Measurements from ENCODE around the gene PHIP. TPM values are rescaled to one million over a fixed set of nuclear protein-coding genes. Genes with fewer than 3 reads are reported as not detected.

PHIP gene
- total and polyA plus RNA-seq, 10 of the 15 experiments (the other 5 are each of a cell fraction or from before 2014, with no cell fraction given) = 8.5 to 34.6 (median 17.9) TPM

GRCh38 chr6:79040083-79040482 is 38.0 kb downstream of the PHIP start (continued):
- no peak for TF ChIP-seq ZBTB11 (CRISPR knock-in tag; IDR thresholded peaks at IDR 0.05)
- TF ChIP-seq SUPT20H (IDR thresholded peaks at IDR 0.05; ENCODE audit: borderline replicate concordance, control insufficient read depth, low read depth, low read length) = no peak
- TF ChIP-seq NR2F1 (conservative IDR thresholded peaks at IDR 0.05) = no peak
- TF ChIP-seq ZBED1 (IDR thresholded peaks at IDR 0.05; ENCODE audit: borderline replicate concordance) = no peak
- TF ChIP-seq ZNF622 (IDR thresholded peaks at IDR 0.05) = no peak
- no peak for TF ChIP-seq ZNF207 (IDR thresholded peaks at IDR 0.05; ENCODE audit: borderline replicate concordance)
- no peak for TF ChIP-seq MEF2B (IDR thresholded peaks at IDR 0.05; ENCODE audit: partially characterized antibody, poor library complexity, severe bottlenecking)
- TF ChIP-seq RUNX3 (IDR thresholded peaks at IDR 0.05; ENCODE audit: low read length) = peak; percentile 91

- no peak for DNase-seq (ENCODE audit: low read depth, low spot score)
- BruUV-seq (replicated peaks) = no TSS peak
- FAIRE-seq = no peak
- H3K4me1 ChIP-seq (ENCODE audit: control insufficient read depth, insufficient read depth, low read length) = peaks cover 12% of the 10 kb centered on the region; the same call in 1 of the 2 replicates
- no peaks in the 10 kb centered on the region for H3K27me3 ChIP-seq (replicated peaks in 1 of 2; ENCODE audit: control insufficient read depth in 2 of 2, insufficient read depth in 2 of 2, low read length in 1 of 2)
- no peak overlapping the region for H3K9ac ChIP-seq (ENCODE audit: control insufficient read depth, insufficient read depth, low read length)
- RAD21 ChIA-PET (ENCODE audit: unreplicated experiment) = no interaction called here
- peaks cover 4% of the 10 kb centered on the region; the same call in 2 of the 3 replicates for H3K9me3 ChIP-seq (replicated peaks; ENCODE audit: control insufficient read depth, insufficient read depth, low read length)
- POLR2A ChIA-PET = interaction anchor here (0.7 kb wide), 1 partner anchor 8 kb away, joined by 3 read pairs; no protein-coding TSS in a partner anchor
- H4K20me1 ChIP-seq (ENCODE audit: control insufficient read depth, insufficient read depth) = no peaks in the 10 kb centered on the region
- ATAC-seq = no peak
- intact Hi-C loops (cut with micrococcal nuclease; ENCODE audit: unreplicated experiment) (no loop called here), in situ Hi-C loops (cut with MboI) (no loop called here)
- no peak overlapping the region for H2AFZ ChIP-seq (ENCODE audit: control insufficient read depth, low read depth, low read length)
- H3K27ac ChIP-seq (ENCODE audit: control insufficient read depth, insufficient read depth) = no peak overlapping the region
- no peak overlapping the region for H3K4me2 ChIP-seq (ENCODE audit: control insufficient read depth, insufficient read depth)
- TF ChIP-seq ETV6 (conservative IDR thresholded peaks at IDR 0.05 in 1 of 2, IDR thresholded peaks at IDR 0.05 in 1 of 2; ENCODE audit: borderline replicate concordance in 1 of 2, low read depth in 1 of 2) = no peak
- H3K36me3 ChIP-seq (ENCODE audit: control insufficient read depth in 2 of 2, insufficient read depth in 2 of 2, low read length in 1 of 2) = peaks cover 1 to 22% of the 10 kb centered on the region in 2 experiments
- no peak overlapping the region for H3K4me3 ChIP-seq
- CTCF ChIA-PET = interaction anchor here (1.3 kb wide), 1 partner anchor 15 kb away, joined by 3 read pairs; no protein-coding TSS in a partner anchor
- SMC1A ChIA-PET (ENCODE audit: uncharacterized antibody, unreplicated experiment) = interaction anchor here (0.6 to 2.0 kb wide), 4 partner anchors 11 to 142 kb away, joined by 3 to 5 read pairs (median 4); no protein-coding TSS in a partner anchor
- peaks cover 24% of the 10 kb centered on the region for H3K79me2 ChIP-seq (ENCODE audit: control insufficient read depth, insufficient read depth, low read length)
These were observed 40.0 kb downstream of the PHIP start for GRCh38 chr6:79038061-79038460.

All from GM12878 (cell line).